GM19240 (cell line): Measurements from ENCODE around the gene CA6.
"Not testable (repeated sequence)": the region's sequence is repeated elsewhere in the genome, so short reads cannot be mapped to it uniquely, and the experiment has no call there.

Source experiments
- DNase-seq: peaks from one replicate; pipeline ENCODE4 v3.0.0; 2011; ENCODE audit warnings: low spot score; ENCODE audit not compliant: insufficient read length

The CA6 gene

GRCh38 chr1:9004700-9005394, 59.2 kb downstream of the CA6 start:
- DNase-seq = peak; percentile 79

GRCh38 chr1:9005395-9005708, 59.7 kb downstream of the CA6 start:
- no peak for DNase-seq

GRCh38 chr1:9006956-9007615, 61.4 kb downstream of the CA6 start:
- no peak for DNase-seq

DNA sequence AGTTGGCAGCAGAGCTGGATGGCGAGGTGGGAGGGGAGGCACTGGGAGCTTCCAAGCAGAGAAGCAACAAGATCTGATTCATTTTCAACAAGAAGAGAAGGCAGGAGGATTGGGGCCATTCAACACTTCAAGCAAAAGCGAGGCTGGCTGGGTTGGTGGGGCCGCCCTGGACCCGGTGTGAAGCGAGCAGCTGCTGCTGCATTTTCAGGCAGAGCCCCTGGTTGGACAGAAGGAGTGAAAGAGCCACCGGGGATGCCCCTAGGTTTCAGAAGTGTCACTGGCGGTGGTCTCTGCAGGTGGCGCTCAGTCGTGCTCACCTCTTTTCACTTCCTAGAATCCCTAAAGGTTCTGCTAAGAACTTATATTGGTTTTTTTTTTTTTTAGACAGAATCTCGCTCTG, 62.6 kb downstream of the CA6 start:
- no peak for DNase-seq

DNA sequence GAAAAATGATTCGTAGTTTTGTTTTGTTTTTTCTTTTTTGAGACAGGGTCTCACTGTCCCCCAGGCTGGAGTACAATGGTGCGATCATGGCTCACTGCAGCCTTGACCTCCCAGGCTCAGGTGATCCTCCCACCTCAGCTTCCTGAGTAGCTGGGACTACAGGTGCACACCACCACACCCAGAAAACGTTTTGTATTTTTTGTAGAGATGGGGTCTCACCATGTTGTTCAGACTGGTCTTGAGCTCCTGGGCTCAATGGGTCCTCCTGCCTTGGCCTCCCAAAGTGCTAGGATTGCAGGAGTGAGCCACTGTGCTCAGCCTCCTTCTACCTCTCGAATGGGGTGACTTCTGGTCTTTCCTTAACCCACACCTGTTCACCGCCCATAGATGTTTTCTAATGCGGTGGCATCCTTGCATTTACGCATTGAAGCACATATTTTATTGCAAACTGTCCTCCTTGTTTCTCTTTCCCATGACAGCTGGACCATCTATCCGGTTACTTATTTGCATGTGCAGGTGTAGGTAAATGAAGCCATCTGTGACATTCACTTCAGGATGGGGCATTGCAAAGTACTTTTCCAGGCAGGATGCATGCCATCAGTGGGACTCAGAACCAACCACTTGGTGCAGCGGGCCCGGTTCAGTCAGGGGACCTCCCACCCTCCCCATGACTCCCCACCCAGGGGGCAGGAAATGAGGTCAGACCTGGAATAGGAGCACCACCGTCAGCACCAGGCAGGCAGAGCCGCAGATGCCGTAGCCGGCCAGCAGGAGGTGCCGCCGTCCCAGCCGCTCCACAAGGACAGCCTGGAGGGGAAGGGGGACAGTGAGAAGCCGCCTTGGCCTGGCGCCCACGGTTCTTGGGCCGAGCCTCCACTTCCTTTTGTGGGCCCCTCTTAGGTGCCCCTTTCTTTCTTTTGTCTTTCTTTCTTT, 64.0 kb downstream of the CA6 start:
- peak; percentile 61 for DNase-seq

DNA sequence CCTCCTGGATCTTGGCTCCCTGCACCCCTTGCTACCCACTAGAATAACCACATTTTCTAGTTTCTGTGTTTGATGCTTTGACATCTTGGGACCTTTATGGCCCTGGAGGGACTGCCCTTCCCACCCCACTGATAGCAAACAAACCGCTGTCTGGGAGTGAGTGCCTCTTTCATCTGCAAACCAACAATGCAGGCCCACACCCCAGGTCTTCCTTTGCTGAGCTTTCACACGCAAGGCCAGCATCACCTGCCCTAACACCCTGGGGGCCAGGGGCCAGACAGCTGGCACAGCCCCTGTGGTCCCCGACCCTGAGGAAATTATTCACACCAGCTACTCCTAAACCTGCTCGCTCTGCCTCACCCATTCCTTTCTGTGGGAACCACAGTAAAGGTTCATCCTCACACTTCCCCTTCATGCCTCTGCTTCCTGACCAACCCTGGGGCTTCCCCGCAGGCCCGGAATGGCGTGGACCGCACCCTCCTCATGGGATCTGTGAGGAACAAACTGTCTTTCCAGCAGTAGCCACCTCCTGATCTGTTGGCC, 65.2 kb downstream of the CA6 start:
- no peak for DNase-seq

GRCh38 chr1:9013819-9014218, 68.2 kb downstream of the CA6 start:
- DNase-seq = no peak

GRCh38 chr1:9014475-9015375, 69.1 kb downstream of the CA6 start:
- DNase-seq = no peak

GRCh38 chr1:9016455-9016854, 70.8 kb downstream of the CA6 start:
- no peak for DNase-seq

DNA sequence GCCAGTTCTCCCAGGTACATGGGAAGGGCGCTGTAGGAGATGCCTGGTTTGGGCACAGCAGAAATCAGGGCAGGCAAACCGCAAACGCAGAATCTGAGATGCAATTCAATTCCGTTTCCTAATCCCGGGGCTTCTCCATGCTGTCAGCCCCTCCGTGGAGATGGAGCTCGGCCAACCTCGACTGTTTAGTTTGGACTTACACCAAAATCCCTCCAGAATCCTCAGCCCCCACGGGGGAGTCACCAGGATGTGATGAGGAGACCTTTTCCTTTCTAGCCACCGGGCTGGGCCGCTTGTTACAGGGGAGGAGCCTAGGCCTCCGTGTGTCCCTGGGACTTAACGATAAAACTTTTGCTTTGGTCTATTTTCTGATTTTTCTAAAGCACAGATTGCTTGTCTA, 72.7 kb downstream of the CA6 start:
- DNase-seq = no peak

DNA sequence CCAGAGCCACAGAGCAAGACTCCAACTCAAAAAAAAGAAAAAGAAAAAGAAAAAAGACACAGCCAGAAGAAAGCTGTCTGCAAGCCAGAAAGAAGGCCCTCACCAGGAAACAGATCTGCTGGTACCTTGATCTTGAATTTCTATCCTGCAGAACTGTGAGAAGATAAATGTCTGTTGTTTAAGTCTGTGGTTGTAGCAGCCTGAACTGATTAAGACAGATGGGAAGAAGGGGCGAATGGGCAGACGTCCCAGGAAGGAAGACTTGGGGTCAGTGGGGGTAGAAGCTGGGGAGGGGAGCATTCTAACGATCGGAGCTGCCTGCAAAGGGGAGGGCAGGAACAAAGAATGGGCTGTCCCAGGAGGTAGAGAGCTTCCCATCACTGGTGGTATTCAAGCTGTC, 74.2 kb downstream of the CA6 start:
- DNase-seq = no peak

DNA sequence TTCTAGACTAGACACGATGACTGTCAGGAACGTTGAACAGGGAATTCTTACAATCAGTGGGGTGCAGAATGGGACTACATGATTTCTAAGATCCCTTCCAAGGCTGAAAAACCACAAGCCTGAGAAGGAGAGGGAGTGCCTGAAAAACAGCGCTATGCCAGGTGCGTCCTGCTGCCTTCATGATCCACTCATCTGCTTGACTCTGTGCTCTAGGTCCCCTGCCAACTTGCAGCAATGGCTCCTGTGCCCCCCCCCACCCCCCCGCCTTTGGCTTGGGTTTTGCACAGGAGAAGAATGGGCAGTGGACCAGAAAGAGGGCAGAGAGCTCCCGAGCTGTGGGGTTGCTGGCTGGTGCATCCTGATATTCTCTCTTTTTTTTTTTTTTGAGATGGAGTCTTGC, 74.6 kb downstream of the CA6 start:
- no peak for DNase-seq

DNA sequence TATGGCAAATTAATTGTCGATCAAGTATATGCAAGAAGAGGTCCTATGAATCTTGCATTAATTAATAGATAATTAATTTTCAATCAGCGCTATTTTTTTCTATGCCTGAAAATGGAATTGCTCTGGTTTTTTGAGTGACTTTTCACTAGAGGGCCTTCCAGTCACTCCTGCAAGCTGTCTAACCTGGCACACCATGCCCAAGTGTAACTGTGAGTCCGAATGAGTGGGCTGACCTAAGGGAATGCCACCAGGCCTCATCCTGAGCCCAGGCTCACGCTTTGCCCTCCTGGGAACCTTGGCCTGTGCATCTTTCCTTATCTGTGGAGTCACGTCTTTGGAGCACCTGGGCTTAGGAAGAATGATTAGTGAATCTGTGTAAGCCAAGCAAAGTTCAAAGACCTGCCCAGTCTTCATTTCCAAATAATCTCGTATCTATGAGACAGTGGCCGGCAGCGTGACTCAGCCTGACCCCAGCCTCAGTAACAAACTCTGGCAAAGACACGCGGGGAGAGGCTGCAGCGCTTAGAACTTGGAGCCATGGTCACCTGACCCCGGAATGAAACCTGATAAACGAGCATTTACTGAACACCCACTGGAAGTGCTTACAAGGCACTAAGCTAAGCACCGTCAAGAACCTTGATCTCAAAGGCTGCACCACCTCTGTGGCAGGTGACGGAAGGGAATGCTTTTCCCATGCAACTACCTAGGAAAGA, 76.5 kb downstream of the CA6 start:
- DNase-seq = not testable (repeated sequence)

- DNase-seq = no peak
These were observed 77.1 kb downstream of the CA6 start for GRCh38 chr1:9022773-9023172.
